DOHH2 (cell line): ENCODE measurements around the gene HBB.

Experiments
- CTCF ChIP-seq: fragments of 200-600 bp; sonication (generic); IDR thresholded peaks from one replicate; pipeline ENCODE4 v1.5.1; 2014; ENCODE audit warnings: antibody characterized with exemption, mild to moderate bottlenecking, low read depth, low read length; ENCODE audit not compliant: poor library complexity, severe bottlenecking
- EZH2phosphoT487 ChIP-seq: fragments of 200-600 bp; sonication (generic); IDR thresholded peaks from 2 replicates; pipeline ENCODE4 v1.6.1; 2017; ENCODE audit warnings: borderline replicate concordance, mild to moderate bottlenecking, antibody characterized with exemption, low read length, moderate library complexity, mixed read lengths

DNA sequence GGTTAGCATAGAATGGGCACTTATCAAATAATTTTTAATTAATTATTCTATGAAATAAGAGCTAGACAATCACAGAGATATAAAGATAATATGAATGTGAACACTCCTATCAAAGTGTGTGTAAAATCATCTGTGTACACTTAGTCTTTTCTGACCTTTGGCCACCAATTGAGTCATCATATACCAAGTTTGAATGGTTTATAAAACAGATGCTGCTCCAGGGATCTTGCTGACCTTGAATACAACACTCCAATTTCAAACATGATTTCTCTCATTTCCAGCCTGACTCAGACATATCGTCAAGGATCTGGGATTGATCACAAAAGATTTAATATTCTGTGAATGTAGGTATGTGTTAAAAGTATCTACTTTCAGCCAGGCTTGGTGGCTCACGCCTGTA is 23.5 kb downstream of the HBB start:
- TF ChIP-seq CTCF = no peak
- TF ChIP-seq EZH2phosphoT487 = no peak
